ENCODE measurements around the gene RPS6KL1.

DNA sequence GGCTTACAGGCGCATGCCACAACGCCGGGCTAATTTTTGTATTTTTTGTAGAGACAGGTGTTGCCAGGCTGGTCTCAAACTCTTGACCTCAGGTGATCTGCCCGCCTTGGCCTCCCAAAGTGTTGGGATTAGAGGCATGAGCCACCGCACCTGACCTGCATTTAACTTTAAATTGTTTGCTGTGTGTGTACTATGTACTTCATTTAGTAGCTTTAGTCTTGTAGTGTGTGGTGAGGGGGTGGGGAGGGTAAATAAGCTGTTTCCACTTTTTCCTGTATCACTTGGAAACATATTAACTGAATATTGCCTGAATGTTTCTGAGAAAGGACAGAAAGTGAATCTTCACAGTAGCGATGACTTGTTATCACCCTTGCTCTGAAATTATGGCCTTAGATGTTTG is 32.8 kb downstream of the RPS6KL1 start:
- TF ChIP-seq, protein P1, sequence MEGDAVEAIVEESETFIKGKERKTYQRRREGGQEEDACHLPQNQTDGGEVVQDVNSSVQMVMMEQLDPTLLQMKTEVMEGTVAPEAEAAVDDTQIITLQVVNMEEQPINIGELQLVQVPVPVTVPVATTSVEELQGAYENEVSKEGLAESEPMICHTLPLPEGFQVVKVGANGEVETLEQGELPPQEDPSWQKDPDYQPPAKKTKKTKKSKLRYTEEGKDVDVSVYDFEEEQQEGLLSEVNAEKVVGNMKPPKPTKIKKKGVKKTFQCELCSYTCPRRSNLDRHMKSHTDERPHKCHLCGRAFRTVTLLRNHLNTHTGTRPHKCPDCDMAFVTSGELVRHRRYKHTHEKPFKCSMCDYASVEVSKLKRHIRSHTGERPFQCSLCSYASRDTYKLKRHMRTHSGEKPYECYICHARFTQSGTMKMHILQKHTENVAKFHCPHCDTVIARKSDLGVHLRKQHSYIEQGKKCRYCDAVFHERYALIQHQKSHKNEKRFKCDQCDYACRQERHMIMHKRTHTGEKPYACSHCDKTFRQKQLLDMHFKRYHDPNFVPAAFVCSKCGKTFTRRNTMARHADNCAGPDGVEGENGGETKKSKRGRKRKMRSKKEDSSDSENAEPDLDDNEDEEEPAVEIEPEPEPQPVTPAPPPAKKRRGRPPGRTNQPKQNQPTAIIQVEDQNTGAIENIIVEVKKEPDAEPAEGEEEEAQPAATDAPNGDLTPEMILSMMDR (IDR thresholded peaks at IDR 0.05), result no peak
- TF ChIP-seq EZH2 (IDR thresholded peaks at IDR 0.05) (no peak), EZH2phosphoT487 (IDR thresholded peaks at IDR 0.05) (no peak)

All from neural progenitor cell (in vitro differentiated cells).